ENCODE data around the gene ATP8B2. TPM values are rescaled to one million over a fixed set of nuclear protein-coding genes. Genes with fewer than 3 reads are reported as not detected.

ATP8B2 gene
- total and polyA plus RNA-seq, 10 of the 15 experiments (the other 5 are each of a cell fraction or from before 2014, with no cell fraction given) = 0.44 to 61.8 (median 15.0) TPM

- Histone ChIP-seq H3K9ac (ENCODE audit: control insufficient read depth, insufficient read depth, low read length) (no peak overlapping the region), H3K4me3 (no peak overlapping the region), H2AFZ (ENCODE audit: control insufficient read depth, low read depth, low read length) (no peak overlapping the region), H3K36me3 (ENCODE audit: control insufficient read depth in 2 of 2, insufficient read depth in 2 of 2, low read length in 1 of 2) (peaks cover 0 to 7% of the 10 kb centered on the region in 2 experiments; a peak in 2 of 4 replicates), H4K20me1 (ENCODE audit: control insufficient read depth, insufficient read depth) (no peaks in the 10 kb centered on the region), H3K27me3 (replicated peaks in 1 of 2; ENCODE audit: control insufficient read depth in 2 of 2, insufficient read depth in 2 of 2, low read length in 1 of 2) (no peaks in the 10 kb centered on the region), H3K79me2 (ENCODE audit: control insufficient read depth, insufficient read depth, low read length) (peaks cover 4% of the 10 kb centered on the region), H3K27ac (ENCODE audit: control insufficient read depth, insufficient read depth) (no peak overlapping the region), H3K9me3 (replicated peaks; ENCODE audit: control insufficient read depth, insufficient read depth, low read length) (no peaks in the 10 kb centered on the region), H3K4me1 (ENCODE audit: control insufficient read depth, insufficient read depth, low read length) (peaks cover 23% of the 10 kb centered on the region), H3K4me2 (ENCODE audit: control insufficient read depth, insufficient read depth) (no peak overlapping the region)
- no peak for FAIRE-seq
- TF ChIP-seq PBX3 (IDR thresholded peaks at IDR 0.05; ENCODE audit: insufficient replicate concordance, low read depth, low read length) (no peak), SMARCA5 (IDR thresholded peaks at IDR 0.05) (no peak), NFYA (IDR thresholded peaks at IDR 0.05; ENCODE audit: borderline replicate concordance, low read depth, low read length) (no peak), NFXL1 (IDR thresholded peaks at IDR 0.05; ENCODE audit: borderline replicate concordance) (no peak), SRF (IDR thresholded peaks at IDR 0.05; ENCODE audit: low read depth in 2 of 2, low read length in 2 of 2) (no peak), GATAD2B (conservative IDR thresholded peaks at IDR 0.05; ENCODE audit: low read depth) (no peak), MTA2 (IDR thresholded peaks at IDR 0.05; ENCODE audit: low read depth) (no peak), ZNF622 (IDR thresholded peaks at IDR 0.05) (no peak), ZNF207 (IDR thresholded peaks at IDR 0.05; ENCODE audit: borderline replicate concordance) (no peak), JUND (IDR thresholded peaks at IDR 0.05; ENCODE audit: low read depth, low read length) (no peak), ZBTB11 (CRISPR knock-in tag; IDR thresholded peaks at IDR 0.05) (no peak), SMAD5 (IDR thresholded peaks at IDR 0.05; ENCODE audit: low read depth) (no peak), EGR1 (IDR thresholded peaks at IDR 0.05; ENCODE audit: borderline replicate concordance in 1 of 2, low read depth in 2 of 2, low read length in 2 of 2) (no peak)
- TF ChIP-seq, protein P1, sequence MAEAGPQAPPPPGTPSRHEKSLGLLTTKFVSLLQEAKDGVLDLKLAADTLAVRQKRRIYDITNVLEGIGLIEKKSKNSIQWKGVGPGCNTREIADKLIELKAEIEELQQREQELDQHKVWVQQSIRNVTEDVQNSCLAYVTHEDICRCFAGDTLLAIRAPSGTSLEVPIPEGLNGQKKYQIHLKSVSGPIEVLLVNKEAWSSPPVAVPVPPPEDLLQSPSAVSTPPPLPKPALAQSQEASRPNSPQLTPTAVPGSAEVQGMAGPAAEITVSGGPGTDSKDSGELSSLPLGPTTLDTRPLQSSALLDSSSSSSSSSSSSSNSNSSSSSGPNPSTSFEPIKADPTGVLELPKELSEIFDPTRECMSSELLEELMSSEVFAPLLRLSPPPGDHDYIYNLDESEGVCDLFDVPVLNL (IDR thresholded peaks at IDR 0.05; ENCODE audit: low read depth, low read length) = no peak
- POLR2A ChIA-PET = no interaction called here
- BruUV-seq (replicated peaks) = no TSS peak
- ATAC-seq = no peak
- intact Hi-C loops (cut with micrococcal nuclease; ENCODE audit: unreplicated experiment) (no loop called here), in situ Hi-C loops (cut with MboI) (loop anchor here (10.0 kb wide), 1 partner anchor 146 kb away; no protein-coding TSS in a partner anchor)
- no peak for DNase-seq (ENCODE audit: low read depth, low spot score)
- SMC1A ChIA-PET (ENCODE audit: uncharacterized antibody, unreplicated experiment) = interaction anchor here (1.5 kb wide), 1 partner anchor 52 kb away, joined by 3 read pairs; no protein-coding TSS in a partner anchor
- CTCF ChIA-PET = interaction anchor here (1.1 to 1.7 kb wide), 4 partner anchors 13 to 216 kb away, joined by 3 to 5 read pairs (median 4); no protein-coding TSS in a partner anchor
- RAD21 ChIA-PET (ENCODE audit: unreplicated experiment) = no interaction called here
Measured at GRCh38 chr1:154330669-154331068, 5.3 kb downstream of the ATP8B2 start.
